DOHH2 (cell line): ENCODE data around the gene ADGRG7.

Experiments used
- H3F3A ChIP-seq: fragments of 200-600 bp; sonication (generic), shearing (Covaris generic); 2 replicates; pipeline ENCODE4 v1.6.0; 2016; ENCODE audit warnings: antibody characterized with exemption, mild to moderate bottlenecking; ENCODE audit not compliant: control insufficient read depth, insufficient read depth
- H3K27ac ChIP-seq: fragments of 200-600 bp; sonication (generic); 2 replicates; pipeline ENCODE4 v1.5.1; 2014; ENCODE audit warnings: low read depth, mild to moderate bottlenecking, low read length, moderate library complexity
- H3K27me3 ChIP-seq: fragments of 200-600 bp; sonication (generic); 2 replicates; pipeline ENCODE4 v1.6.1; 2014; ENCODE audit warnings: mild to moderate bottlenecking, low read length, mixed read lengths; ENCODE audit not compliant: control insufficient read depth
- H3K36me3 ChIP-seq: fragments of 200-600 bp; sonication (generic); 2 replicates; pipeline ENCODE4 v1.6.1; 2014; ENCODE audit warnings: mild to moderate bottlenecking, low read length, moderate library complexity, mixed read lengths; ENCODE audit not compliant: control insufficient read depth
- H3K4me1 ChIP-seq: fragments of 200-600 bp; sonication (generic); 2 replicates; pipeline ENCODE4 v1.6.1; 2014; ENCODE audit warnings: mild to moderate bottlenecking, low read length, mixed read lengths; ENCODE audit not compliant: control insufficient read depth
- H3K4me2 ChIP-seq: fragments of 200-600 bp; sonication (generic); 2 replicates; pipeline ENCODE4 v1.6.0; 2014; ENCODE audit warnings: mild to moderate bottlenecking, low read length, moderate library complexity
- H3K4me3 ChIP-seq: fragments of 200-600 bp; sonication (generic); 2 replicates; pipeline ENCODE4 v1.5.1; 2014; ENCODE audit warnings: mild to moderate bottlenecking, low read length, mixed read lengths
- H3K79me2 ChIP-seq: fragments of 200-600 bp; sonication (generic); 2 replicates; pipeline ENCODE4 v1.6.1; 2014; ENCODE audit warnings: mild to moderate bottlenecking, low read length, mixed read lengths; ENCODE audit not compliant: control insufficient read depth
- H3K9me2 ChIP-seq: fragments of 200-600 bp; sonication (generic); replicated peaks from 2 replicates; pipeline ENCODE4 v1.6.1; 2014; ENCODE audit warnings: mild to moderate bottlenecking, low read length, mixed read lengths; ENCODE audit not compliant: control insufficient read depth
- H3K9me3 ChIP-seq: fragments of 200-600 bp; sonication (generic); 2 replicates; pipeline ENCODE4 v1.6.1; 2014; ENCODE audit warnings: antibody characterized with exemption, low read length, mixed read lengths; ENCODE audit not compliant: control insufficient read depth, insufficient read depth
- H4K20me1 ChIP-seq: fragments of 200-600 bp; sonication (generic); 2 replicates; pipeline ENCODE4 v1.6.0; 2014; ENCODE audit warnings: low read depth, mild to moderate bottlenecking, antibody characterized with exemption, low read length, moderate library complexity; ENCODE audit not compliant: control insufficient read depth, insufficient read depth
- EZH2phosphoT487 ChIP-seq: fragments of 200-600 bp; sonication (generic); IDR thresholded peaks from 2 replicates; pipeline ENCODE4 v1.6.1; 2017; ENCODE audit warnings: borderline replicate concordance, mild to moderate bottlenecking, antibody characterized with exemption, low read length, moderate library complexity, mixed read lengths
- TF ChIP-seq, protein P1 (sequence below): fragments of 200-600 bp; sonication (generic); IDR thresholded peaks from one replicate; pipeline ENCODE4 v1.5.1; 2014; ENCODE audit warnings: antibody characterized with exemption, mild to moderate bottlenecking, low read depth, low read length; ENCODE audit not compliant: poor library complexity, severe bottlenecking

Gene ADGRG7

GRCh38 chr3:100697172-100697571 is 87.8 kb downstream of the ADGRG7 start:
- Histone ChIP-seq H3K4me2 (no peak overlapping the region), H3K79me2 (no peaks in the 10 kb centered on the region), H3K9me3 (no peaks in the 10 kb centered on the region), H3K27ac (no peak overlapping the region), H3K27me3 (0 out of 2 replicates have a peak, but pooled peaks cover 2% of the 10 kb centered on the region), H4K20me1 (no peaks in the 10 kb centered on the region), H3K9me2 (no peaks in the 10 kb centered on the region), H3K4me1 (no peaks in the 10 kb centered on the region), H3F3A (no peaks in the 10 kb centered on the region), H3K4me3 (no peak overlapping the region), H3K36me3 (no peaks in the 10 kb centered on the region)
- TF ChIP-seq, protein P1, sequence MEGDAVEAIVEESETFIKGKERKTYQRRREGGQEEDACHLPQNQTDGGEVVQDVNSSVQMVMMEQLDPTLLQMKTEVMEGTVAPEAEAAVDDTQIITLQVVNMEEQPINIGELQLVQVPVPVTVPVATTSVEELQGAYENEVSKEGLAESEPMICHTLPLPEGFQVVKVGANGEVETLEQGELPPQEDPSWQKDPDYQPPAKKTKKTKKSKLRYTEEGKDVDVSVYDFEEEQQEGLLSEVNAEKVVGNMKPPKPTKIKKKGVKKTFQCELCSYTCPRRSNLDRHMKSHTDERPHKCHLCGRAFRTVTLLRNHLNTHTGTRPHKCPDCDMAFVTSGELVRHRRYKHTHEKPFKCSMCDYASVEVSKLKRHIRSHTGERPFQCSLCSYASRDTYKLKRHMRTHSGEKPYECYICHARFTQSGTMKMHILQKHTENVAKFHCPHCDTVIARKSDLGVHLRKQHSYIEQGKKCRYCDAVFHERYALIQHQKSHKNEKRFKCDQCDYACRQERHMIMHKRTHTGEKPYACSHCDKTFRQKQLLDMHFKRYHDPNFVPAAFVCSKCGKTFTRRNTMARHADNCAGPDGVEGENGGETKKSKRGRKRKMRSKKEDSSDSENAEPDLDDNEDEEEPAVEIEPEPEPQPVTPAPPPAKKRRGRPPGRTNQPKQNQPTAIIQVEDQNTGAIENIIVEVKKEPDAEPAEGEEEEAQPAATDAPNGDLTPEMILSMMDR = no peak
- TF ChIP-seq EZH2phosphoT487 = no peak

- Histone ChIP-seq H4K20me1 (no peaks in the 10 kb centered on the region), H3K4me2 (no peak overlapping the region), H3K4me1 (no peaks in the 10 kb centered on the region), H3K79me2 (no peaks in the 10 kb centered on the region), H3K9me3 (no peaks in the 10 kb centered on the region), H3K36me3 (no peaks in the 10 kb centered on the region), H3K4me3 (no peak overlapping the region), H3F3A (no peaks in the 10 kb centered on the region), H3K9me2 (no peaks in the 10 kb centered on the region), H3K27ac (no peak overlapping the region), H3K27me3 (0 out of 2 replicates have a peak, but pooled peaks cover 2% of the 10 kb centered on the region)
- TF ChIP-seq, protein P1 = no peak
- TF ChIP-seq EZH2phosphoT487 = no peak
Measured at GRCh38 chr3:100697723-100698285, 88.4 kb downstream of the ADGRG7 start.

DNA sequence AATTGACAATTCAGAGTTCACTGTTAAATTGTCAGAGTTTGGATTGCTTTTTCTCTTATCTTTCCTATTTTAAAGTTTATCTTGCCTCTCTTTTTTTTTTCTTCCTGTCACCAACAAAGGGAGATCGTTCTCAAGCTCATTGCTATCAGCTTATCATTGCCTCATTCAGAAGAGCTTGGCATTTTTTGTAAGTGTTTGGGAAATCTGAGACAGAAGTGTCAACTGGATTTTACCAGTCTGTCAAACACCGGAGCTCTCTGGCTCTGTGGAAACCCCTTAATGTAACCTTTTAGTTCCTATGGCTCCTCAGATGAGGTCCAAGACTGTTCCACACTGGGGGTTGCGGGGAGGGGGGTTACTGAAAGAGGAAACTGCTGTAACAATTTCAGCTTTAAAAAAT is 89.3 kb downstream of the ADGRG7 start:
- H4K20me1 ChIP-seq = no peaks in the 10 kb centered on the region
- no peaks in the 10 kb centered on the region for H3K79me2 ChIP-seq
- H3K9me2 ChIP-seq = no peaks in the 10 kb centered on the region
- 0 out of 2 replicates have a peak, but pooled peaks cover 2% of the 10 kb centered on the region for H3K27me3 ChIP-seq
- no peak overlapping the region for H3K4me3 ChIP-seq
- H3K9me3 ChIP-seq = no peaks in the 10 kb centered on the region
- TF ChIP-seq EZH2phosphoT487 = no peak
- TF ChIP-seq, protein P1 = no peak
- no peaks in the 10 kb centered on the region for H3K36me3 ChIP-seq
- no peak overlapping the region for H3K27ac ChIP-seq
- H3F3A ChIP-seq = no peaks in the 10 kb centered on the region
- H3K4me1 ChIP-seq = no peaks in the 10 kb centered on the region
- H3K4me2 ChIP-seq = no peak overlapping the region
